HepG2 (cell line): ENCODE results near the gene SVBP.

Experiments used
- TCF7 ChIP-seq: sonication (generic); IDR thresholded peaks from 2 replicates; pipeline ENCODE4 v1.6.1; 2016; ENCODE audit warnings: antibody characterized with exemption, low read depth
- ZBTB46 ChIP-seq: sonication (generic); formaldehyde crosslinking; IDR thresholded peaks from 2 replicates; pipeline ENCODE4 v1.4.0; 2020; ENCODE audit warnings: mild to moderate bottlenecking, missing genetic modification reagents, borderline replicate concordance

- TF ChIP-seq TCF7 = no peak
- no peak for TF ChIP-seq ZBTB46 (CRISPR knock-in tag)
Measured at GRCh38 chr1:42816585-42817439, at the start of gene SVBP, which contains the start of gene ERMAP.
